CMK (cell line): Measurements from ENCODE around the gene SPRR4.

Source experiments
- DNase-seq: peaks from one replicate; pipeline ENCODE4 v3.0.0-alpha.2; 2010; ENCODE audit warnings: low read depth

Gene SPRR4, protein sequence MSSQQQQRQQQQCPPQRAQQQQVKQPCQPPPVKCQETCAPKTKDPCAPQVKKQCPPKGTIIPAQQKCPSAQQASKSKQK

GRCh38 chr1:152970495-152970894, at the start of gene SPRR4:
Gene SPRR4 (plus strand): TSS chr1:152970648. CDS start chr1:152971891, 1,243 bp downstream.
- no peak for DNase-seq

GRCh38 chr1:152924191-152924590, 46.3 kb upstream of the SPRR4 start:
- no peak for DNase-seq

- no peak for DNase-seq
Observed at GRCh38 chr1:152926091-152926490, 44.4 kb upstream of the SPRR4 start.

GRCh38 chr1:152928671-152929070, 41.8 kb upstream of the SPRR4 start:
- no peak for DNase-seq

GRCh38 chr1:152932170-152932811, 38.2 kb upstream of the SPRR4 start:
- DNase-seq = no peak

- DNase-seq = no peak
Observed at GRCh38 chr1:152933196-152933595, 37.3 kb upstream of the SPRR4 start.

DNA sequence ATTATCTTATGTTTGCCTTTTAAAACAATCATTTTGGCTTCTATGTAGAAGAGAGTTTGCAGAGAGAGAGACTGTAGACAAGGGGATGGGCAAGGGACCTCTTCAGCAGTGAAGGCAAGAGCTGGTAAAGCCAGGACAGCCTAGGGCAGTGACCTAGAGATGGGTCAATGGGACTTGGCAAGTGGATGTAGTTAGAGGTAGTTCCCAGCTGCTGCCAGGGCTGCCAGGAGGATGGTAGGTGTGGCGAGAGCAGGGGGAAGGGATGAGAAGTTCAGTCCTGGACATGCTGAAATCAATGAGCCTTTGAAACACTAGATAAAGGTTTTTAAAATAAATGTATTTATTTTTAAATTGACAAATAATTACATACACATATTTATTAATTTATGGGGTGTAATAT, 29.8 kb upstream of the SPRR4 start:
- no peak for DNase-seq

DNA sequence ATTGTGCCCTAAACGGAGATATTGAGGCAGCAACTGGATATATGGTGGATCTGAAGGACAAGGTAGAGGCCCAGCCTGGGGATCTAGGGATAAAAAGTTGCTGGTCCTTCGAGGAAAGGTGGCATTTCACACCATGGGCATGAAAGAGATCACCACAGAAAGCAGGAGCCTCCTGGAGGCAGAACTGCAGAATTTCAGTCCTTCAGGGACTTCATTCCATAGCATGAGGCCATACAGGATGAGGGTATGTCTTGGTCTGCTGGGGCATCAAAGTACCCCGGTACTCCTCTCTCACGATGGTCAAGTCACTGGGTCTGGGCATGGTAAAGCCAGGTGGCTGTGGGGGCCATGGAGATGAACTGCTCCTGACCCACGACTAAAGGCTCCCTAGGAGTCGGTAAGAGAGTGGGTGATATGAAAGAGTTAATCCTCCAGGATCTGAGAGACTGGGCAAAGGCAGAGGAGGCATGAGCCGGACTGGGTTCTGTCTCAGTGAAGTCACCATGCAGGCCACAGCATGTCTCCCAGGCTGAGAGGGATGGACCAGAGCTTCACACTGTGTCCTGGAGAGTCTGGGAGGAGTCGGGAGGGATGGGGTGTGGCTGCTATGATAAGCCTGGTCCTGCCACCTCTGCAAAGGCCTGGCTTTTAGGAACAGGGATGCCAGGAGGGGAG, 29.3 kb upstream of the SPRR4 start:
- no peak for DNase-seq

- no peak for DNase-seq
Observed at GRCh38 chr1:152942161-152942560, 28.3 kb upstream of the SPRR4 start.

DNA sequence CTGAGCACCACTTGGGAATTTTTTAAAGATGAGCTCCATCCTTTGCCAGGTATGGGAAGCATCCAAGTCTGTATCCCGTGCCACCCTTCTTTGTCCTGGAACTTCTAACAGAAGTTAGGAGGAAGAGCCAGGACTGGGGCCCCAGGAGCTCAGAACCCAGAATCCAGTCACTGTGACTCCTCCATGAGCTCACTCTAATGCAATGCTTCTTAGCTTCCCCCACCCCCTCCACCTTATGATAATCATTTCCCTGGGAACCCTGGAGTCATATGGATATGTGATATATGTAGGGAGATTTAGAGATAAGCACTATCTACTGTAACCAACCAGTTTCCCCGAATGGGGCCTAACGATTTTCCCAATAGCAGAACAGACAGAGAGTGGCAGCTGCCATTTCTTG, 24.2 kb upstream of the SPRR4 start:
- no peak for DNase-seq

DNA sequence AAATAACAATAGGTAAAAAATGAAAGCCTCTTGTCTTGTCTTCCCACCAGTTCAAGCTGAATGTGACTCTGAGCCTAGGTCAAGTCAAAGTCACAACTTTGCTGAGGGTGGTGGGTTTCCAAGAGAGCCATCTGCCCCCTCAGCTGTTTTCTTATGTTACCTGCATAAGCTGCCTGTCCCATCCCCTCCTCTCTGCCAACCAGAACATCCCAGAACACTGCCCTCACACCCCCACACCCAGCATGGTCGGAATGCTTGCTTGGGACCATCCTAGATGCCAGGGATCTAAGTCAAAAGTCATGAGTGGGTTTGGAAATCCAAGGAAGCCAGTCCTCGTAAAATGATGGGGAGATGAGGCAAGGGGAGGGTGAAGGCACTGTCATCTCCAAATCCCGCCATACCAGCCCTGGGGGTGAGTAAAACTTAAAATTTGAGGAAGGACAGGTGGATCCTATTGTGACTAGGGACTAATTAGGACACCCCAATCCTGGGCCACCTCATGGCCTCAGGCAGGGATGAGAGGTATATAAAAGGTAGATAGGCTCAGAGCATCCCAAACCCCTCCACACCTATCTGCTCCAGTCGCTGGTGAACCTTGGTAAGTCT, 23.7 kb upstream of the SPRR4 start, which contains the start of gene SPRR5:
Gene SPRR5 (plus strand): TSS at position 556 of the 606 bp plus-strand sequence. CDS start 1,349 bp downstream, outside the sequence.
- DNase-seq = no peak

GRCh38 chr1:152951711-152952110, 18.7 kb upstream of the SPRR4 start:
- DNase-seq = no peak

GRCh38 chr1:152953761-152954160, 16.7 kb upstream of the SPRR4 start:
- DNase-seq = no peak

DNA sequence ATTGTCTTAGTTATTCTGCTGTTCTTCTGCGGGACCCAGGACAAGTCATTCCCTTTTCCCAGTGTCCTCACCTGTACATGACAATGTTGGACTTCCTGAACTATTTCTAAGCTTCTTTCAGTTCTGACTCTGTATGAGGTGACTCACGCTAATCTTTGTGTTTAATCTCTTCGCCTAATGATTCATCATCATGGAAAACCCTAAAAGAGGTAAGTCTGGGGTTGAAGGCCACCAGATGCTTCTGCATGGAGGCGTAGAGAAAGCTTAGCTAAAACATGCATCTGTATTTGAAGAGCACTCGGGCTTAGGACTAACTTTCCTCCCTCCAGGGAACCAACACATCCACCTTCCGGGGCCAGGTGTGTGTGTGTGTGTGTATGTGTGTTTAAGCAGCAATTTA, 16.0 kb upstream of the SPRR4 start:
- no peak for DNase-seq

DNA sequence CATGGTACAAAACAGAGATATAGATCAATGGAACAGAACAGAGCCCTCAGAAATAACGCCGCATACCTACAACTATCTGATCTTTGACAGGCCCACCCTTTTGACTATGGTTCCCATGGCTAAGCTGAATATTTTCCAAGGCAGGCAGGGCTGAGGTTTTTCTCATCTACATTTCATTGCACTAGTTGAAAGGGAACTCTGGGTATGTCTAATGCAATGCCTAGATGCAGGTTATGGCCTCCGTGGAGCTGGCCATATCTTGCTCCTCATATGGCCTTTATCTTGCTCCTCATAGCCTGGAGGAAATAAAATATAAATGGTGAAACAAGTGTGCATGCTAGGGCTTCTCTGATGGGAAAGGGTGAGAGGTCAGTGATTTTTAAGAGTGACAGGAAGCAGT, 12.9 kb upstream of the SPRR4 start:
- DNase-seq = no peak

DNA sequence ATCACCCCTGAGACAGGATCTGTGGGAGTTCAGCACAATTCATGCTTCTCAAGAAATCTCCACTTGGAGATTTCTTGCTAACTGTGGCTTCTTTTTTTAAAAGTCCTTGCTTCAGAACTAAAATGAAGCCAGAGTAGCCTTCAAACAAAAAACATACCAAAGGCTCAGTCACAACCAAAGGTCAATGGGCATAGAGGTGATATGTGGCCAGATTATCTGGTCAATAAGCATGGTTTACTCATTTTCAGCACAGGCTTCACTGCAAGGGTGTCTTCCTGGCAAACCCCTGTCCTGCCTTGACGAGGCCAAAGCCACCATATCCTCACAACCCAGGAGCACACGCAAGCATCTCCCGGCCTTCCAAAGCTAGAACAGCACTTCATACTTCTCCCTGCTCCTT, 11.2 kb upstream of the SPRR4 start:
- DNase-seq = no peak

DNA sequence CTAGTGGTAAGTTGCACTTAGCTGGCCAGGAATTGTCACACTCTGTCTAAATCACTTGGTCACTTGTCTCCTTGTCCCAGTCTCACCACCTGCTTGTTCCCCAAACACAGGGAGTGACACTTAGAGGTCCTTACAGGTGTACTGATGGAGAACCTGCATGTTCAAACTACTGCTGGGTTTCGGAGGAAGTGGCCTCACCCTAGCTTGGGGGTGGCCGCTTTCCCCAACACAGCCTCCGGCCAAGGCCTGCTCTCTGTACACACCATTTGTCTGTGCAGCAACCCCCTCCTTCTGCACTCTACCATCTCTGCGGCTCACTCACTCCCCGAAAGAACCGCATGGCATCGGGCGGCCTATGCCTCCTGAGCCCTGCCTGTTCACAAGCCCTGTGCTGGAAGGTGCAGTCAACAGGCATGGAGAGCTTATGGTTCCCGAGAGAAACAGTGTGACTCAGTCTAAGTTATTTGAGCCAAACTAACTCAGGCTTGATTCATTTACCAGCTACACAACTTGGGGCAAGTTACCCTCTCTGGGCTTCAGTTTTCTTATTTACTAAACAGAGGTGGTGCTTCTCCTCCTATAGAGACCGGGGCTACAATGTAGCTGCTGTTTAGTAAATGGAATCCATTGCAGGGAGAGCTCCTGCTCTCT, 10.5 kb upstream of the SPRR4 start:
- DNase-seq = no peak

GRCh38 chr1:152960452-152961044, 9.9 kb upstream of the SPRR4 start:
- DNase-seq = no peak

GRCh38 chr1:152961226-152961891, 9.1 kb upstream of the SPRR4 start:
- DNase-seq = no peak

- DNase-seq = no peak
Observed at GRCh38 chr1:152962876-152963415, 7.5 kb upstream of the SPRR4 start.

DNA sequence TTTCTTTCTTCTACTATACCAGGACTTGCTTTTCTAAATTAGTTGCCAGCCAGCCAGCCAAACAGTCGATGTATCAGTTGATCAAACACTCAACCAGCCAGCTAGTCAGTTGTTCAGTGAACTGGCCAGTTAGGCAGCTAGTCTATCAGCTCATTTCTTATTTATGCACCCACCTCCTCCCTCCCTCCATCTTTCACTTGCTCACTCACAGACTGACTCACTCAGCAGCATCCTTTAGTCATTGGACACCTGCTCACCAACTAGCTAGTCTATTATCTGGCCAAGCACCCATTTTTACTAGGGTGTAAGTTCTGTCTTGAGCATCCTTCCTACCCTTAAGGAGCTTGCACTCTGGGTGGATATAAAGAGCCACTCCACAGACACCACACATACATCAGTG, 5.9 kb upstream of the SPRR4 start:
- no peak for DNase-seq
